ENCODE measurements around the gene TFDP2. TPM values are rescaled to one million over a fixed set of nuclear protein-coding genes. Genes with fewer than 3 reads are reported as not detected.
A peak's percentile ranks its signal among the peaks of the same experiment; 100 is the strongest.

Gene TFDP2
- total and polyA plus RNA-seq, 9 of the 15 experiments (the other 6 are each of a cell fraction or from before 2014, with no cell fraction given), result 95.6 to 179 (median 126) TPM

- TF ChIP-seq, protein P1, sequence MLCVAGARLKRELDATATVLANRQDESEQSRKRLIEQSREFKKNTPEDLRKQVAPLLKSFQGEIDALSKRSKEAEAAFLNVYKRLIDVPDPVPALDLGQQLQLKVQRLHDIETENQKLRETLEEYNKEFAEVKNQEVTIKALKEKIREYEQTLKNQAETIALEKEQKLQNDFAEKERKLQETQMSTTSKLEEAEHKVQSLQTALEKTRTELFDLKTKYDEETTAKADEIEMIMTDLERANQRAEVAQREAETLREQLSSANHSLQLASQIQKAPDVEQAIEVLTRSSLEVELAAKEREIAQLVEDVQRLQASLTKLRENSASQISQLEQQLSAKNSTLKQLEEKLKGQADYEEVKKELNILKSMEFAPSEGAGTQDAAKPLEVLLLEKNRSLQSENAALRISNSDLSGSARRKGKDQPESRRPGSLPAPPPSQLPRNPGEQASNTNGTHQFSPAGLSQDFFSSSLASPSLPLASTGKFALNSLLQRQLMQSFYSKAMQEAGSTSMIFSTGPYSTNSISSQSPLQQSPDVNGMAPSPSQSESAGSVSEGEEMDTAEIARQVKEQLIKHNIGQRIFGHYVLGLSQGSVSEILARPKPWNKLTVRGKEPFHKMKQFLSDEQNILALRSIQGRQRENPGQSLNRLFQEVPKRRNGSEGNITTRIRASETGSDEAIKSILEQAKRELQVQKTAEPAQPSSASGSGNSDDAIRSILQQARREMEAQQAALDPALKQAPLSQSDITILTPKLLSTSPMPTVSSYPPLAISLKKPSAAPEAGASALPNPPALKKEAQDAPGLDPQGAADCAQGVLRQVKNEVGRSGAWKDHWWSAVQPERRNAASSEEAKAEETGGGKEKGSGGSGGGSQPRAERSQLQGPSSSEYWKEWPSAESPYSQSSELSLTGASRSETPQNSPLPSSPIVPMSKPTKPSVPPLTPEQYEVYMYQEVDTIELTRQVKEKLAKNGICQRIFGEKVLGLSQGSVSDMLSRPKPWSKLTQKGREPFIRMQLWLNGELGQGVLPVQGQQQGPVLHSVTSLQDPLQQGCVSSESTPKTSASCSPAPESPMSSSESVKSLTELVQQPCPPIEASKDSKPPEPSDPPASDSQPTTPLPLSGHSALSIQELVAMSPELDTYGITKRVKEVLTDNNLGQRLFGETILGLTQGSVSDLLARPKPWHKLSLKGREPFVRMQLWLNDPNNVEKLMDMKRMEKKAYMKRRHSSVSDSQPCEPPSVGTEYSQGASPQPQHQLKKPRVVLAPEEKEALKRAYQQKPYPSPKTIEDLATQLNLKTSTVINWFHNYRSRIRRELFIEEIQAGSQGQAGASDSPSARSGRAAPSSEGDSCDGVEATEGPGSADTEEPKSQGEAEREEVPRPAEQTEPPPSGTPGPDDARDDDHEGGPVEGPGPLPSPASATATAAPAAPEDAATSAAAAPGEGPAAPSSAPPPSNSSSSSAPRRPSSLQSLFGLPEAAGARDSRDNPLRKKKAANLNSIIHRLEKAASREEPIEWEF (CRISPR knock-in tag; IDR thresholded peaks at IDR 0.05), result no peak
- no peak for TF ChIP-seq NFRKB (IDR thresholded peaks at IDR 0.05; ENCODE audit: low read depth)
- TF ChIP-seq, protein P2, sequence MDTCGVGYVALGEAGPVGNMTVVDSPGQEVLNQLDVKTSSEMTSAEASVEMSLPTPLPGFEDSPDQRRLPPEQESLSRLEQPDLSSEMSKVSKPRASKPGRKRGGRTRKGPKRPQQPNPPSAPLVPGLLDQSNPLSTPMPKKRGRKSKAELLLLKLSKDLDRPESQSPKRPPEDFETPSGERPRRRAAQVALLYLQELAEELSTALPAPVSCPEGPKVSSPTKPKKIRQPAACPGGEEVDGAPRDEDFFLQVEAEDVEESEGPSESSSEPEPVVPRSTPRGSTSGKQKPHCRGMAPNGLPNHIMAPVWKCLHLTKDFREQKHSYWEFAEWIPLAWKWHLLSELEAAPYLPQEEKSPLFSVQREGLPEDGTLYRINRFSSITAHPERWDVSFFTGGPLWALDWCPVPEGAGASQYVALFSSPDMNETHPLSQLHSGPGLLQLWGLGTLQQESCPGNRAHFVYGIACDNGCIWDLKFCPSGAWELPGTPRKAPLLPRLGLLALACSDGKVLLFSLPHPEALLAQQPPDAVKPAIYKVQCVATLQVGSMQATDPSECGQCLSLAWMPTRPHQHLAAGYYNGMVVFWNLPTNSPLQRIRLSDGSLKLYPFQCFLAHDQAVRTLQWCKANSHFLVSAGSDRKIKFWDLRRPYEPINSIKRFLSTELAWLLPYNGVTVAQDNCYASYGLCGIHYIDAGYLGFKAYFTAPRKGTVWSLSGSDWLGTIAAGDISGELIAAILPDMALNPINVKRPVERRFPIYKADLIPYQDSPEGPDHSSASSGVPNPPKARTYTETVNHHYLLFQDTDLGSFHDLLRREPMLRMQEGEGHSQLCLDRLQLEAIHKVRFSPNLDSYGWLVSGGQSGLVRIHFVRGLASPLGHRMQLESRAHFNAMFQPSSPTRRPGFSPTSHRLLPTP (IDR thresholded peaks at IDR 0.05; ENCODE audit: borderline replicate concordance, extremely low read depth, insufficient read length), result no peak
- peak in 1 of 3 experiments; percentile 73 for TF ChIP-seq YY1 (IDR thresholded peaks at IDR 0.05; ENCODE audit: borderline replicate concordance in 1 of 3, control insufficient read depth in 1 of 3, extremely low read depth in 1 of 3, insufficient read depth in 3 of 3, insufficient read length in 1 of 3, insufficient replicate concordance in 2 of 3, low read depth in 1 of 3, low read length in 2 of 3)
- TF ChIP-seq ZNF766 (CRISPR knock-in tag; conservative IDR thresholded peaks at IDR 0.05), result peak; percentile 69
These were observed 121.6 kb downstream of the TFDP2 start (continued) for GRCh38 chr3:142027735-142028134.

Measured in K562 (cell line).